GM19324 (cell line): Measurements from ENCODE around the gene CLDN12.

Experiments
- ATAC-seq: cut with Tn5 transposase; IDR thresholded peaks from one replicate; pipeline ENCODE4 v1.9.1; 2021; ENCODE audit warnings: mild to moderate bottlenecking, moderate library complexity; ENCODE audit not compliant: unreplicated experiment, low FRiP score

Gene CLDN12

GRCh38 chr7:90403174-90404113 is at the start of gene CLDN12:
Gene CLDN12 (plus strand): TSS chr7:90403461. CDS start chr7:90412677, 9,216 bp downstream.
- peak; percentile 90 for ATAC-seq

GRCh38 chr7:90383422-90383821 is 19.8 kb upstream of the CLDN12 start:
- no peak for ATAC-seq

GRCh38 chr7:90383861-90384260 is 19.4 kb upstream of the CLDN12 start:
- ATAC-seq, result no peak

GRCh38 chr7:90384433-90384832 is 18.8 kb upstream of the CLDN12 start:
- ATAC-seq, result no peak

DNA sequence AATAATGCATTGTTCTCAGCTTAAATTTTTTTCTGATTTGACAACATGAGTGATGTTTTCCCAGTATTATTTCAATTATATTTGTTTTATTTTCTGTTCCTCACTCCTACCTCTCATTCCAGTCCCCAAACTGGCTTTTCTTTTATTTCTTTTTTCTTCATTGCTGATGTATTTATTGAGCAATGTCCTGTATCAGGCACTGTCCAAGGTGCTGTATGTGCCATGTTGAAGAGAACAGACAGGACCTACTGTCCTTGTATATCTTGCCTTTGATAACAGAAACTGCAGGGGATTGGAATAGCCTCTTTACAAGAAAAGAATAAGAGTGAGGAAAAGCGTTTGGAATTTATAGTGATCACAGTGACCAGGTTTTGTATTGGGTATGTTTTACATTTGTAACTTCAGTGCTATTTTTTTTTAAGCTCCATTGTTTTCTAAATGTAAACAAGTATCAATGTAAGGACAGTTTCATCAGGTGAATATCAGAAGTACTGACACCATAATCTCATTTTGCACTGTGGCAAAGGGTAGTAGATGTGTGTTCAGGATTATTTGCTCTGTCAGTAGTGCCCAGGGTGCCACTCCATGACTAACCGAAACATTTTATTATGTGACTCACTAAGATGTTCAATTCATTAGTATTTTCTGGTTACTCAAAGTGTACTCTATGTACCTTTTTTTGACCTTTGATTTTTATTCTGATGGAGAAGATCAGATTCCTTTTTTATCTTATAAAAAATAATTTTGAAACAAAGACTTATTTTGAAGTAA is 15.6 kb upstream of the CLDN12 start:
- ATAC-seq, result no peak

- no peak for ATAC-seq
Observed at GRCh38 chr7:90390926-90391325, 12.3 kb upstream of the CLDN12 start.

DNA sequence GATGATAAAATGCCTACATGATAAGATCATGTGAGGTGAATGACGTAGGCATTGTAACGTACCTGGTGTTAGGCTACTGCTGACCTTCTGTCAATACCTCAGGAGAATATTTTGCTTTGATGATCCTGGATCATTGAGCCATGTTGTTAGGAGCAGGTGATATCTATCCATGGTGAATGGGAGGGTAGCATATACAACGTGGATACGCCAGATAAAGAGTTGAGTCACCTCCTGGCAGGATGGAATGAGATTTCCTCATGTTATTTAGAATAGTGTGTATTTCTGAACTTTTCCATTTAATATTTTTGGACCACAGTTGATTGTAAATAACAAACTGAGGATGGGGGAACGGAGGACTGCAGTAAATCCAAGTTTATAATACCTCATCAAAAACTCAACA is 11.8 kb upstream of the CLDN12 start:
- ATAC-seq, result no peak

DNA sequence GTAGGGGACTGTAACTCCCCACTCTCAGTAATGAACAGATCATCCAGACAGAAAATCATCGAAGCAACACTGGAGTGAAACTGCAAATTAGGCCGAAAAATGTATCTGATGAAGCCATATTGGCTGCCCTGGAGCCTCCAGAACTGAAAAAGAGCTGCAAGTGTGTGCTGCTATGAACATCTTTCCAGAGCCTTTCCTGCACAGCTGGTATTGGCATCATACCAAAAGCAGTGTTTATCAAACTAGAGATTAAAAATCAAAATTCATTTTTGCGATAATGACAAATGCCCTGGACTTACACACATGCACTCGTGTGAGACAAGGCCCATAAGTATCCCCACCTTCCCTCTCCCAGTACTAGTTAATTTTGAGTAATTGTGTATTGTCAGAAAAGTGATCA is 6.8 kb upstream of the CLDN12 start:
- no peak for ATAC-seq

- ATAC-seq, result no peak
Observed at GRCh38 chr7:90401989-90402388, 1.3 kb upstream of the CLDN12 start.

GRCh38 chr7:90402785-90403173 is 482 bp upstream of the CLDN12 start:
- no peak for ATAC-seq

DNA sequence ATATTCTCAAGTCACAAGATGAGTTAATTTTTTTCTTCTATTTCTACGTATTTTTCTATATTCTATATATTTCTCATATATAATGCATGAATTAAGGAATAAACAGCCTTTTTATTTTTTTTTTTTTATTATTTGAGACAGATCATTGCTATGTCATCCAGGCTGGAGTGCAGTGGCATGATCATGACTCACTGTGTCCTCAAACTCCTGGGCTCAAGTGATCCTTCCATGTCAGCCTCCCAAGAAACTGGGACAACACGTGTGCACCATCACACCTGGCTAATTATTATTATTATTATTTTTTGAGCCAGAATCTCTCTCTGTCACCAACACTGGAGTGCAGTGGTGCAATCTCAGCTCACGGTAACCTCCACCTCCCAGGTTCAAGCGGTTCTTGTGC is 1.5 kb downstream of the CLDN12 start:
- no peak for ATAC-seq

DNA sequence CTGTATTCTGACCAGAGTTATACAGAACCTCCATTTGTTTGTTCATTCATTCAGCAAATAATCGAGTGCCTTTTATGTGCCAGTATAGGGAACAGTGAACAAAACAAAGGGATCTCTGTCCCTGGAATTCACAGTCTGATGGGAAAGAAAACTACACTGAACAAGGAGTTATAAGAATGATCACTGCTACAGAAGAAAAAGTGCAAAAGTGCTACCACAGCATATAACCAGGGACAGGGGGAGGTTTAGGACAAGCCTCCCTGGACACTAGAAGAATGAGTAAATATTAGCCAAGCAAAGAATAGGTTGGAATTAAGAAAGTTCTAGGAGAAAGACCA is 4.2 kb downstream of the CLDN12 start:
- ATAC-seq, result no peak

GRCh38 chr7:90408142-90408541 is 4.9 kb downstream of the CLDN12 start:
- ATAC-seq, result no peak

GRCh38 chr7:90409667-90410066 is 6.4 kb downstream of the CLDN12 start:
- ATAC-seq, result no peak

DNA sequence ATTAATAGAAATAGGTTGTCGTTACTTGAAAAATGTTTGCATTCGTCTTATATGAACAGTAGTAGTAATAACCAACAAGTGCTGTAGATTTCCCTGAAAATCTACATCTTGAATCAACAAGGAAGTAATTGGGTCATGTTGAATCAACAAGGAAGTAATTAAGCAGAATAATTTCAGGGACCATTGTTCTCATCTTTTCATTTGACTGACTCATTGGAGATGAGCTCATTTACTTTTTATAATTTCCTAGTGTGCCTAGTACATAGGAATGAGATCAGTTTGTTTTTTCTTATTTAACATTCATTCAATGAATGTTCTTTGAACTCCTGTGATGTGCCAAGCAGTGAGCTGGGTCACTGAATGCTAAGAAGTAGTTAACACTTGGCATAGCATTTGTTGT is 8.2 kb downstream of the CLDN12 start:
- ATAC-seq, result no peak

DNA sequence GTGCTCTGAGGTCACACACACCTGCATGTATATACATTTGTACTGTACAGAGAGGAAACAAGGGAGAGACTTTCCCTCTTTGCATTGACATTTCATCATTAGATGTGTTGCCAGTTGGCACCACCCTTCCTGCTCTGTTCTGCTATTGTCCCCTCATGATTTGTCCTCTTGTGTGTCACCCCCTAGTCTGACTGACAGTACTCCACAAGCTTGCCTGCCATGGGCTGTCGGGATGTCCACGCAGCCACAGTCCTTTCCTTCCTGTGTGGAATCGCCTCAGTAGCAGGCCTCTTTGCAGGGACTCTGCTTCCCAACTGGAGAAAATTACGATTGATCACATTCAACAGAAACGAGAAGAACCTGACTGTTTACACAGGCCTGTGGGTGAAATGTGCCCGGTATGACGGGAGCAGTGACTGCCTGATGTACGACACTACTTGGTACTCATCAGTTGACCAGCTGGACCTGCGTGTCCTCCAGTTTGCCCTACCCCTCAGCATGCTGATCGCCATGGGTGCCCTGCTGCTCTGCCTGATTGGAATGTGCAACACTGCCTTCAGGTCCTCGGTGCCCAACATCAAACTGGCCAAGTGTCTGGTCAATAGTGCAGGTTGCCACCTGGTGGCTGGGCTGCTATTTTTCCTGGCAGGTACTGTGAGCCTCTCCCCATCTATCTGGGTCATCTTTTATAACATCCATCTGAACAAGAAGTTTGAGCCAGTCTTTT is 9.4 kb downstream of the CLDN12 start:
- no peak for ATAC-seq

- no peak for ATAC-seq
Observed at GRCh38 chr7:90413185-90413528, 9.9 kb downstream of the CLDN12 start.

GRCh38 chr7:90421651-90422050 is 18.4 kb downstream of the CLDN12 start:
- no peak for ATAC-seq

- peak; percentile 81 for ATAC-seq
Observed at GRCh38 chr7:90424720-90425119, 21.5 kb downstream of the CLDN12 start.

GRCh38 chr7:90425376-90425775 is 22.1 kb downstream of the CLDN12 start:
- no peak for ATAC-seq
